Measurements from ENCODE around the gene CRACDL.

The CRACDL gene

DNA sequence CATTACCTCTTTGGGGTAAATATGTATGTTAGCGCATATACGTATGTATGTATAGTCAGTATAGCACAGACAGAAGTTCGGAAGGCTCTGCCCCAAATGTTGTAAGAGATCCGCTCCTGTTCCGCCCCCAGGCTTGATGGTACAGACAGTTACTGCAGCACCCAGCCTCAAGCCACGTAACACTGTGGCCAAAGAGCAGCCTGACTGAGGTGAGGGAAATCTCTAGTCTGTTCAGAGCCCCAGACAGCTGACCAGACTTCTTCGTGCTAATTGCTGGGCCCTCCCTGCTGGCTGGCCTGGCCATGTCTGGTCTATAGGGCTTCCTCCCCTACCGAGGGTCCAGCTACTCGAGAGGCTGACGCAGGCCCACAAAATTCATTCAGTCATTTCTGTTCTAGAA lies 7.8 kb downstream of the CRACDL start:
- no peak for ATAC-seq
- TF ChIP-seq, protein P1, sequence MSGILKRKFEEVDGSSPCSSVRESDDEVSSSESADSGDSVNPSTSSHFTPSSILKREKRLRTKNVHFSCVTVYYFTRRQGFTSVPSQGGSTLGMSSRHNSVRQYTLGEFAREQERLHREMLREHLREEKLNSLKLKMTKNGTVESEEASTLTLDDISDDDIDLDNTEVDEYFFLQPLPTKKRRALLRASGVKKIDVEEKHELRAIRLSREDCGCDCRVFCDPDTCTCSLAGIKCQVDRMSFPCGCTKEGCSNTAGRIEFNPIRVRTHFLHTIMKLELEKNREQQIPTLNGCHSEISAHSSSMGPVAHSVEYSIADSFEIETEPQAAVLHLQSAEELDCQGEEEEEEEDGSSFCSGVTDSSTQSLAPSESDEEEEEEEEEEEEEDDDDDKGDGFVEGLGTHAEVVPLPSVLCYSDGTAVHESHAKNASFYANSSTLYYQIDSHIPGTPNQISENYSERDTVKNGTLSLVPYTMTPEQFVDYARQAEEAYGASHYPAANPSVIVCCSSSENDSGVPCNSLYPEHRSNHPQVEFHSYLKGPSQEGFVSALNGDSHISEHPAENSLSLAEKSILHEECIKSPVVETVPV (CRISPR knock-in tag; IDR thresholded peaks at IDR 0.05) = no peak
- TF ChIP-seq PPARA (CRISPR knock-in tag; IDR thresholded peaks at IDR 0.05; ENCODE audit: borderline replicate concordance) = no peak
- no peak for TF ChIP-seq ZFP3 (CRISPR knock-in tag; IDR thresholded peaks at IDR 0.05)
- no peak for TF ChIP-seq ZNF565 (CRISPR knock-in tag; conservative IDR thresholded peaks at IDR 0.05; ENCODE audit: low read depth)

- ATAC-seq = no peak
- no peak for TF ChIP-seq ESRRG (CRISPR knock-in tag; IDR thresholded peaks at IDR 0.05)
- no peak for TF ChIP-seq TSHZ2 (CRISPR knock-in tag; IDR thresholded peaks at IDR 0.05)
- no peak for TF ChIP-seq ZNF8 (CRISPR knock-in tag; IDR thresholded peaks at IDR 0.05)
- TF ChIP-seq PPARA (CRISPR knock-in tag; IDR thresholded peaks at IDR 0.05; ENCODE audit: borderline replicate concordance) = no peak
- no peak for TF ChIP-seq TOX (CRISPR knock-in tag; IDR thresholded peaks at IDR 0.05; ENCODE audit: borderline replicate concordance)
- no peak for TF ChIP-seq ZFP30 (CRISPR knock-in tag; IDR thresholded peaks at IDR 0.05)
- TF ChIP-seq SNAI2 (CRISPR knock-in tag; IDR thresholded peaks at IDR 0.05) = no peak
- TF ChIP-seq ZNF70 (CRISPR knock-in tag; IDR thresholded peaks at IDR 0.05) = no peak
- no peak for TF ChIP-seq ZC3H10 (CRISPR knock-in tag; IDR thresholded peaks at IDR 0.05)
- no peak for TF ChIP-seq CSDC2 (CRISPR knock-in tag; IDR thresholded peaks at IDR 0.05)
- no peak for TF ChIP-seq RARB (CRISPR knock-in tag; IDR thresholded peaks at IDR 0.05)
- TF ChIP-seq TCF4 (CRISPR knock-in tag; IDR thresholded peaks at IDR 0.05; ENCODE audit: borderline replicate concordance) = no peak
- TF ChIP-seq PATZ1 (CRISPR knock-in tag; IDR thresholded peaks at IDR 0.05; ENCODE audit: borderline replicate concordance) = no peak
- no peak for TF ChIP-seq ARNTL (CRISPR knock-in tag; IDR thresholded peaks at IDR 0.05; ENCODE audit: borderline replicate concordance, low read depth)
- no peak for TF ChIP-seq ZFP3 (CRISPR knock-in tag; IDR thresholded peaks at IDR 0.05)
- TF ChIP-seq, protein P1 (CRISPR knock-in tag; IDR thresholded peaks at IDR 0.05) = no peak
- TF ChIP-seq, protein P2, sequence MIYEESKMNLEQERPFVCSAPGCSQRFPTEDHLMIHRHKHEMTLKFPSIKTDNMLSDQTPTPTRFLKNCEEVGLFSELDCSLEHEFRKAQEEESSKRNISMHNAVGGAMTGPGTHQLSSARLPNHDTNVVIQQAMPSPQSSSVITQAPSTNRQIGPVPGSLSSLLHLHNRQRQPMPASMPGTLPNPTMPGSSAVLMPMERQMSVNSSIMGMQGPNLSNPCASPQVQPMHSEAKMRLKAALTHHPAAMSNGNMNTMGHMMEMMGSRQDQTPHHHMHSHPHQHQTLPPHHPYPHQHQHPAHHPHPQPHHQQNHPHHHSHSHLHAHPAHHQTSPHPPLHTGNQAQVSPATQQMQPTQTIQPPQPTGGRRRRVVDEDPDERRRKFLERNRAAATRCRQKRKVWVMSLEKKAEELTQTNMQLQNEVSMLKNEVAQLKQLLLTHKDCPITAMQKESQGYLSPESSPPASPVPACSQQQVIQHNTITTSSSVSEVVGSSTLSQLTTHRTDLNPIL (CRISPR knock-in tag; IDR thresholded peaks at IDR 0.05; ENCODE audit: low read depth) = no peak
These were observed 9.0 kb downstream of the CRACDL start for GRCh38 chr2:98927027-98927426.

DNA sequence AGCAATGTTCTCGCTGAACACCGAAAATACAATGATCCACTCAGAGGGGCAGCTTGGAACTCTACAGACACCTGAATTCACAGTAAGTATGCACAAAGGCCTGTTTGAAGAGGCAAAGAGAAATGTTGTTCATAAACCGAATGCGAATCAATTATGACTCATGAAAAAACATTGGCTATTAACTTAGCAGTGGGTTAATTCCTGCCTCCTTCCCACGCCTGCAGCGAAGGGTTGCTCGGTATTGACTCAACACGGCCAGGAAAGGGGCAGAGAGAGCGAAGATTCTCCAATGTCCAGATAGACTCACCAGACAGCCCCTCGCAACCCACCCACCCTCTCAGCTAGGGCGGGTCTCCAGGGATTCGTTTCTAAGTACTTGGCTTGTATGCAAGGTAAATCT lies 9.4 kb downstream of the CRACDL start:
- no peak for ATAC-seq
- TF ChIP-seq ESRRG (CRISPR knock-in tag; IDR thresholded peaks at IDR 0.05) = no peak

DNA sequence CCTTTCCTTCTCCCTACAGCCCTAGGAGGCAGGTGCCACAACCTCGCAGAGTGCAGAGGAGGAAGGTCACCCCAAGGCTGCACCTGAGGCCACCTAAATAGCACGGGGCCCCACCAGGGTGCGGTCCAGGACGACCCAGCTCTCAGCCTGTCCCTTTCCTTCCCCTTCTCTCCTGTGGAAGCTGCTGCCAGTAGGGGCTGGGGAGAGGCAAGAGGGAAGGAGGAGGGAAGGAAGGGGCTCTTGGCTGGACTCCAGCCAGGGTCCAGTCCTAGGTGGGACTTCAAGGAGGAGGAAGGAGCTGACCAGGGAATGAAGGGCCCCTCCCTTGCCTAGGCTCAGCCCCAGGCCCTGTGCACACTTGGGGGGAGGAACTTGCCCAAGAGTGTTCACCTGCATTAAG lies 11.1 kb downstream of the CRACDL start:
- no peak for ATAC-seq
- TF ChIP-seq ZNF8 (CRISPR knock-in tag; IDR thresholded peaks at IDR 0.05) (no peak), ZNF565 (CRISPR knock-in tag; conservative IDR thresholded peaks at IDR 0.05; ENCODE audit: low read depth) (no peak), ZFP3 (CRISPR knock-in tag; IDR thresholded peaks at IDR 0.05) (no peak)
- TF ChIP-seq, protein P1 (CRISPR knock-in tag; IDR thresholded peaks at IDR 0.05) = no peak

All from SK-N-SH treated with all-trans-retinoic acid at 6 μM for 48 hours (cell line).